HG02973 (cell line): ENCODE results near the gene CPT1B.

Experiments used
- ATAC-seq: cut with Tn5 transposase; IDR thresholded peaks from one replicate; pipeline ENCODE4 v1.9.1; 2021; ENCODE audit warnings: moderate library complexity; ENCODE audit not compliant: unreplicated experiment

Gene CPT1B

DNA sequence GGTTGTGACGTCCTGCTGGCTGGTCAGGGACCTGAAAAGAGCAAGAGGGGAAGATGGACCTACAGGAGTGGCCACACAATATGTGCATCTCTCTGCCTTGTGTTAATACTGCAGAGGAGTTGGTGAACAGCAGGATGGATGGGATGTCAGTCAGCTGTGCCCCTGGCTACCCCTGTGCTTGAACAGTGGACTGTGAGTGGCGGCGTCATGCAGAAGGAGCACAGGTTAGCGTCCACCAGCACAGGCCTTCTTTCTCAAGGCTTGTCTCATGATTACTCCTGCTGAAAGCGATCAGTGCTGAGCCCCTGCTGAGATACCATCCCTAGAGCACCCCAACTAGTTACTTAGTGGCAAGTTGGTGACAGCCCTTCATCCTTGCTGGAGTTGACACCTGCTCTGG, 8.2 kb upstream of the CPT1B start:
- no peak for ATAC-seq

DNA sequence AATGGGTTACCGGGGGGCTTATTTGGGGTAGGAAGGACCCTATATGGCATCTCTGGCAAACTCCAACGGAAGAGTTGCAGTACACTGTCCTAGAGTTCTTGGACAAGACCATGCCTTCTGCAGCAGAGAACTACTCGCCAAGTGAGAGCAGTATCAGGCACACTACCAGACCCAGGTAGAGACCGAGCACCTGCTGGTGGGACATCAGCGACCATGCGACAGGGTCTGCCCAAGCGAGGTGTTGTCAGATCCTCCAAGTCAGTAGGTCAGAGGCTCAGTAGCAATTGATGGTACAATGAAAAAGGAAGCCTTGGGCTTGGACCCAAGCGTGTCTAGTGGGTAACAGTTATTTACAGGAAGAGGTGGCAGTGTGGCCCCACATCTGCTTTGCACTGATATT, 7.6 kb upstream of the CPT1B start:
- no peak for ATAC-seq

GRCh38 chr22:50585238-50585637, 7.0 kb upstream of the CPT1B start:
- ATAC-seq, result no peak

- no peak for ATAC-seq
These were observed 6.2 kb upstream of the CPT1B start for GRCh38 chr22:50584106-50585096.

- ATAC-seq, result peak; percentile 24
These were observed 5.2 kb upstream of the CPT1B start for GRCh38 chr22:50583294-50583861.

- ATAC-seq, result peak; percentile 81
These were observed 4.5 kb upstream of the CPT1B start, which contains the start of gene CHKB for GRCh38 chr22:50582493-50583293. Gene CHKB, minus strand, starts transcription at chr22:50582849. Its CDS starts 68 bp downstream, at chr22:50582781.

DNA sequence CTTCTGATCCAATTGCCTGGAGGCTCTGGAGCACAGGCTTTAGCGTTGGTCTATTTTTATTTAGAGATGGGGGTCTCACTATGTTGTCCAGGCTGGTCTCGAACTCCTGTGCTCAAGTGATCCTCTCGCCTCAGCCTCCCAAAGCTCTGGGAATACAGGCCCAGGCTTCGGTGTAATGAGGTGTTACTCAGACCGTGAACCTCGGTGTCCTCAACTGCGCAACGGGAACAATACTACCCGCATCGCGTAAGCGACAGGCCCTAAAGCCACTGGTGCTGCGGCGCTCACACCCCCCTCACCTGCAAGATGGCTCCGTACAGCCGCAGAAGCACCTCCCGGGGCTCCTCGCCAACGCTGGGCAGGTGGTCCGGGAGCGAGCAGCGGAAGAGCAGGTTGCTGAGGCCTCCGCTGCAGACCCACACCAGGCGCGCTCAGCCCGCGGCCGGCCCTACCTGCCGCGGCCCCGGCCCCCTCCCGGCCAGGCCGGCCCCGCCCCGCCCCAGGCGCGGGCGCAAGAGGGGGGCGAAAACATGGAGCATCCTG, 3.8 kb upstream of the CPT1B start:
- ATAC-seq, result no peak

- ATAC-seq, result no peak
These were observed 3.1 kb upstream of the CPT1B start for GRCh38 chr22:50581031-50581949.

GRCh38 chr22:50579752-50580151, 1.5 kb upstream of the CPT1B start:
- no peak for ATAC-seq

DNA sequence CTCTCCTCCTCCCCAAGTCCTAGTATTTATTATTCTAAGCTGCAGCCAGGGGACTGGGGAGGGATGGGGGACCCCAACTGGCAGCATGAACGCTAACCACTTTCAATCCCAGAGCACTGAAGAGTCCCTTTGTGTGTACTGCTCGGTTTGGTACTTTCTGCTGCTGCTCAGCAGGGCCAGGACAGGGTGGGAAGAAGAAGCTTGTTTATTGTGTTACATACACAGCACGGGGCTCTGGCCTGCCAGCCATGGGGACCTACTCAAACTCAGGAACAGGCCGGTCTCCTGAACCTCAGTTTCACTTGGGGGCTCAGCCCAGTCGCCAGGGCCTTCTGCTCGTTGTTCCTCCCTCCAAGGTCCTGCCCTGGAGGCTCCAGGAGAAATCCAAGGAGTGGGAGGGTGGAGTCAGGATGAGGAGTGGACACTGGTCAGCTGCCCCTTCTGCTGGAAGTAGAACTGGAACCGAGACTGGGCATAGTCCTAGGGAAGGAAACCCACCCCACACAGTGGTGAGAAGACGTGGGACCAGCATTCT, 616 bp upstream of the CPT1B start:
- no peak for ATAC-seq

- ATAC-seq, result no peak
These were observed 585 bp downstream of the CPT1B start for GRCh38 chr22:50577697-50577986.

GRCh38 chr22:50576806-50577696, 1.2 kb downstream of the CPT1B start:
- no peak for ATAC-seq

GRCh38 chr22:50576070-50576469, 2.2 kb downstream of the CPT1B start:
- no peak for ATAC-seq

- no peak for ATAC-seq
These were observed 2.7 kb downstream of the CPT1B start for GRCh38 chr22:50575426-50575941.

DNA sequence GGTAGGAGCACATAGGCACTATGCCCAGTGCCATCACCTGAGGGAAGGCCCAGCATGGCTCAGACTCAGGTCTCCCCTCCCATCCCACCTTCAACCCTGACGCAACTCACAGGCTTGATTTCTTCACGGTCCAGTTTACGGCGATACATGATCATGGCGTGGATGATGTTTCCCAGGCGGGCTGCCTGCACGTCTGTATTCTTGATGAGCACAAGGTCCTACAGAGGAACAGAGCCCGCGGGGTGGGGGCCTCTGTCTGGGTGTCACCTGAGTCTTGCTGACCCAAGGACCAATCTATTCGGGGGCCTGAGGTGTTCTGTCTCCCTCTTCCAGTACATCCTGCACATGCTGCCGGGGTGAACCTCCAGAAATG, 3.9 kb downstream of the CPT1B start:
- ATAC-seq, result no peak

DNA sequence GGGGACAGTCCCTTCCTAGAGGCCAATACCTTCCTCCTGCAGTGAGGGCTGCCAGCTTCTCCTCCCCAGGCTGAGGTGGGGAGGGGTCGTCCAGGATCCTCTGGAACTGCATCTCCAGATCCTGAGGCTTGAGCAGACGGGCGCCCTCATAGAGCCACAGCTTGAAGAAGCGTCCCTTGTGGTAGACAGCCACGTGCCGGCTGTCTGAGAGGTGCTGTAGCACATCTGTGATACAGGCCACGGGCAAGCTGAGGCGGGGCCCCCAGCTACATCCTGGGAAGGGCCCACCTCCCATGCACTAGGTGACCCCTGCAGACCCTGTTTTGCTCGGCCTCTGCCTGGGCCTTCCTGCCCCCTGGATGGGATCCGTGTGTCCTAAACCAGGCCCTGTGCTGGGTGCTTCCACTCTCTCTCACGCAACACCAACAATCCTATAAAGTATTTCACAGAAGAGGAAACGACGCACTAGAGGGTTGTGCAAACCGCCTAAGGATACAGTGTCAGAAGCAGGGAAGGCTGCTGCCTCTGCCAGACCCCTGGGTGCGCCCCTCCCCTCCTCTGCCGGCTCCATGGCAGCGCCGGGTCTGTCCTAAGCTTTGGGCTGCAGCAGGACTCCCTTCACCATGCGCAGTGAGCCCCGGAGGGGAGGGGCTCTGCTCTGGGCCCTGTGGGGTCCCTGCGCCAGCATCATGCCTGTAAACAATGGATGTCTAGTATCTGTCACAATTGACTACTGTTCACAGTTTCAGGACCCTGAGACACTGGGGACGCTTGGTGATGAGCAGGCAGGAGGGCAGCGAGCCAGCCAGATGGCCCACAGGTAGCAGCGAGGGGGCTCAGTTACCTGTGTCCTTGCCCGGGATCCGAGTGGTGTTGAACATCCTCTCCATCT, 4.5 kb downstream of the CPT1B start:
- ATAC-seq, result no peak

- ATAC-seq, result no peak
These were observed 5.3 kb downstream of the CPT1B start for GRCh38 chr22:50572965-50573364.
